Measurements from ENCODE around the gene OTULINL.

DNA sequence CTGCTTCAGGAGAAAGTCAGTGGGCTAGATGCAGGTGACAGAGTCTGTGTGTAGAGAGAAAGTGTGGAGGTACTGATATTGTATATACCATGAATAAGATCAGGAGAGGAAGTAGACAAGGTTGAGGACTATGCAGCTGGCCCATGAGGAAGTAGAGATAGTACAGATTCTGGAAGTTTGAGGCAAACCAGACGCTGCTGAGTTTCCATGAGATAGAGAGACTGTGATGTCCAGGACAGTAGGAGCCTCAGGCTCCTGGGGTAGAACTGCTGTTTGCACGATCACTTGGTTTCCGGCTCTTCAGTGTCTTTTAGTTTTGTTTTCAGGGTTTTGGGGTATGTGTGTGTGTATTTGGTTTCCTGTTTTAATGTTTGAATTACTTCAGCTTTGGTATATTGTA, 13.6 kb downstream of the OTULINL start:
- TF ChIP-seq EP300 (IDR thresholded peaks at IDR 0.05) = no peak
- TF ChIP-seq, protein P1, sequence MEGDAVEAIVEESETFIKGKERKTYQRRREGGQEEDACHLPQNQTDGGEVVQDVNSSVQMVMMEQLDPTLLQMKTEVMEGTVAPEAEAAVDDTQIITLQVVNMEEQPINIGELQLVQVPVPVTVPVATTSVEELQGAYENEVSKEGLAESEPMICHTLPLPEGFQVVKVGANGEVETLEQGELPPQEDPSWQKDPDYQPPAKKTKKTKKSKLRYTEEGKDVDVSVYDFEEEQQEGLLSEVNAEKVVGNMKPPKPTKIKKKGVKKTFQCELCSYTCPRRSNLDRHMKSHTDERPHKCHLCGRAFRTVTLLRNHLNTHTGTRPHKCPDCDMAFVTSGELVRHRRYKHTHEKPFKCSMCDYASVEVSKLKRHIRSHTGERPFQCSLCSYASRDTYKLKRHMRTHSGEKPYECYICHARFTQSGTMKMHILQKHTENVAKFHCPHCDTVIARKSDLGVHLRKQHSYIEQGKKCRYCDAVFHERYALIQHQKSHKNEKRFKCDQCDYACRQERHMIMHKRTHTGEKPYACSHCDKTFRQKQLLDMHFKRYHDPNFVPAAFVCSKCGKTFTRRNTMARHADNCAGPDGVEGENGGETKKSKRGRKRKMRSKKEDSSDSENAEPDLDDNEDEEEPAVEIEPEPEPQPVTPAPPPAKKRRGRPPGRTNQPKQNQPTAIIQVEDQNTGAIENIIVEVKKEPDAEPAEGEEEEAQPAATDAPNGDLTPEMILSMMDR (IDR thresholded peaks at IDR 0.05) = no peak
